ENCODE data around the gene OBSCN. TPM values are rescaled to one million over a fixed set of nuclear protein-coding genes. Genes with fewer than 3 reads are reported as not detected.

OBSCN gene
- total RNA-seq, 1 experiment from 2014 or later = 5.6 TPM

DNA sequence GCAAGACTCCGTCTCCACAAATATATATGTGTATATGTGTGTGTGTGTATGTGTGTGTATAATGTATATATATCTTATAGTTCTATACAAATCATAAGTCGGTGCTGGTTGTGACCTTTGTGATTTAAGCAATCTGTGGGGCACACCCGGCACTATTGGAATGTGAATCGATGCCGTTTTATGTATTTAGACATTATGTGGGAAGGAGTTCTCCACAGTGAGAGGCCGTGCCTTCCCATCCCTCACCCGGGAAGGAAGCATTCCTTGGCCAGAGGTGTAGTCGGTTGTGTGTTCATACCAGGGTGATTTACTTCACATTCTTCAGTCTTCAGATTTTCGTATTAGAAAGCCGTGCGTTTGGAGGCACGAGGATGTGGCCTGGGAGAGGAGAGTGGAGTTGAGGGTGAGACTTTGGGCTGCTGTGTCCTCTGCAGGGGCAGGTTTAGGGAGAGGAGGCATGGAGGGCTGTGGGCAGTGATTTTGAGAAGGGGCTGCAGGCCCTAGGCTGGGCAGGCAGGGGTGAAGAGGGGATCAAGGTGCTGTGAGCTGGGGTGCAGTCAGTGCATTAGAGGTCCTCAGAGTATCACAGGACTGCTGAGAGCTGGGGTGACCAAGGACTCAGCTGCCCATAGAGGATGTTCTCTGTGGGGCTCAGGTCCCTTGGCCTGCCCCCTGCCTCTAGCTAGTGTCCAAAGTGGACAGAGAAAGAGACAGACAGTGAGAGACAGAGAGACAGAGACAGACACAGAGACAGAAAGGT is 141.0 kb downstream of the OBSCN start:
- intact Hi-C loops (cut with micrococcal nuclease; ENCODE audit: unreplicated experiment) = no loop called here
- no TSS peak for BruUV-seq (replicated peaks)
- Mint-ChIP-seq H3K27ac (ENCODE audit: unreplicated experiment) (no peak overlapping the region), H3K27me3 (ENCODE audit: insufficient read depth, unreplicated experiment) (no peaks in the 10 kb centered on the region), H3K36me3 (ENCODE audit: insufficient read depth, unreplicated experiment) (no peaks in the 10 kb centered on the region), H3K4me3 (ENCODE audit: unreplicated experiment) (no peak overlapping the region), H3K4me1 (ENCODE audit: low read depth, unreplicated experiment) (no peaks in the 10 kb centered on the region), H3K9me3 (ENCODE audit: unreplicated experiment) (no peaks in the 10 kb centered on the region)
- no peaks in the 10 kb centered on the region for H3K27me3 ChIP-seq (replicated peaks; ENCODE audit: control insufficient read depth, insufficient read depth, low read length)
- POLR2A ChIA-PET = no interaction called here
- DNase-seq = peak in 1 of 2 experiments; percentile 32
- no peaks in the 10 kb centered on the region for H3K36me3 ChIP-seq (ENCODE audit: control insufficient read depth, insufficient read depth, low read length)
- H3K4me3 ChIP-seq (ENCODE audit: low read depth, low read length) = no peak overlapping the region
- no peaks in the 10 kb centered on the region for H3K9me3 ChIP-seq
- CTCF ChIA-PET = no interaction called here
- no peaks in the 10 kb centered on the region for H3K4me1 ChIP-seq
- TF ChIP-seq, protein P1, sequence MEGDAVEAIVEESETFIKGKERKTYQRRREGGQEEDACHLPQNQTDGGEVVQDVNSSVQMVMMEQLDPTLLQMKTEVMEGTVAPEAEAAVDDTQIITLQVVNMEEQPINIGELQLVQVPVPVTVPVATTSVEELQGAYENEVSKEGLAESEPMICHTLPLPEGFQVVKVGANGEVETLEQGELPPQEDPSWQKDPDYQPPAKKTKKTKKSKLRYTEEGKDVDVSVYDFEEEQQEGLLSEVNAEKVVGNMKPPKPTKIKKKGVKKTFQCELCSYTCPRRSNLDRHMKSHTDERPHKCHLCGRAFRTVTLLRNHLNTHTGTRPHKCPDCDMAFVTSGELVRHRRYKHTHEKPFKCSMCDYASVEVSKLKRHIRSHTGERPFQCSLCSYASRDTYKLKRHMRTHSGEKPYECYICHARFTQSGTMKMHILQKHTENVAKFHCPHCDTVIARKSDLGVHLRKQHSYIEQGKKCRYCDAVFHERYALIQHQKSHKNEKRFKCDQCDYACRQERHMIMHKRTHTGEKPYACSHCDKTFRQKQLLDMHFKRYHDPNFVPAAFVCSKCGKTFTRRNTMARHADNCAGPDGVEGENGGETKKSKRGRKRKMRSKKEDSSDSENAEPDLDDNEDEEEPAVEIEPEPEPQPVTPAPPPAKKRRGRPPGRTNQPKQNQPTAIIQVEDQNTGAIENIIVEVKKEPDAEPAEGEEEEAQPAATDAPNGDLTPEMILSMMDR (IDR thresholded peaks at IDR 0.05; ENCODE audit: insufficient read depth in 1 of 2, low read depth in 1 of 2, low read length in 1 of 2, severe bottlenecking in 1 of 2, unreplicated experiment in 1 of 2) = no peak

DNA sequence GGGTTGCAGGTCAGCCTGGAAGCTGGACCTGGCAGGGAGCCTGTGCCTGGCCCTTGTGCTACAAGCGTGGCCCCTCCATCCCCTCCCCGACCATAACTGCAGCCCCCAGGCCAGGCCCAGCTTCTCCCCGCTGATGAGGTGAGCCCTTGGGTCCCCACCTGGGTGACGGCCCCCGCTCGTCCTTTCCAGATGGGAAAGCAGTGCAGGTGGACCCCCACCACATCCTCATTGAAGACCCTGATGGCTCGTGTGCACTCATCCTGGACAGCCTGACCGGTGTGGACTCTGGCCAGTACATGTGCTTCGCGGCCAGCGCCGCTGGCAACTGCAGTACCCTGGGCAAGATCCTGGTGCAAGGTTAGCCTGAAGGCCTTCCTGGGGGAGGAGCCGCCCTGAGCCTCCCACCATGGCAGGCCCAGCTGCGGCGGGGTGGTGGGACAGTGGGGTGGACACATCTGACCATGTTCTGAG is 141.9 kb downstream of the OBSCN start:
- H3K4me3 ChIP-seq (ENCODE audit: low read depth, low read length) = no peak overlapping the region
- DNase-seq = peak in 1 of 2 experiments; percentile 22
- Mint-ChIP-seq H3K4me1 (ENCODE audit: low read depth, unreplicated experiment) (no peaks in the 10 kb centered on the region), H3K9me3 (ENCODE audit: unreplicated experiment) (no peaks in the 10 kb centered on the region), H3K27me3 (ENCODE audit: insufficient read depth, unreplicated experiment) (no peaks in the 10 kb centered on the region), H3K4me3 (ENCODE audit: unreplicated experiment) (no peak overlapping the region), H3K36me3 (ENCODE audit: insufficient read depth, unreplicated experiment) (no peaks in the 10 kb centered on the region), H3K27ac (ENCODE audit: unreplicated experiment) (no peak overlapping the region)
- no TSS peak for BruUV-seq (replicated peaks)
- no peaks in the 10 kb centered on the region for H3K9me3 ChIP-seq
- H3K36me3 ChIP-seq (ENCODE audit: control insufficient read depth, insufficient read depth, low read length) = no peaks in the 10 kb centered on the region
- no peaks in the 10 kb centered on the region for H3K4me1 ChIP-seq
- intact Hi-C loops (cut with micrococcal nuclease; ENCODE audit: unreplicated experiment) = no loop called here
- no peaks in the 10 kb centered on the region for H3K27me3 ChIP-seq (replicated peaks; ENCODE audit: control insufficient read depth, insufficient read depth, low read length)
- POLR2A ChIA-PET = no interaction called here
- TF ChIP-seq, protein P1 (IDR thresholded peaks at IDR 0.05; ENCODE audit: insufficient read depth in 1 of 2, low read depth in 1 of 2, low read length in 1 of 2, severe bottlenecking in 1 of 2, unreplicated experiment in 1 of 2) = no peak
- CTCF ChIA-PET = no interaction called here

DNA sequence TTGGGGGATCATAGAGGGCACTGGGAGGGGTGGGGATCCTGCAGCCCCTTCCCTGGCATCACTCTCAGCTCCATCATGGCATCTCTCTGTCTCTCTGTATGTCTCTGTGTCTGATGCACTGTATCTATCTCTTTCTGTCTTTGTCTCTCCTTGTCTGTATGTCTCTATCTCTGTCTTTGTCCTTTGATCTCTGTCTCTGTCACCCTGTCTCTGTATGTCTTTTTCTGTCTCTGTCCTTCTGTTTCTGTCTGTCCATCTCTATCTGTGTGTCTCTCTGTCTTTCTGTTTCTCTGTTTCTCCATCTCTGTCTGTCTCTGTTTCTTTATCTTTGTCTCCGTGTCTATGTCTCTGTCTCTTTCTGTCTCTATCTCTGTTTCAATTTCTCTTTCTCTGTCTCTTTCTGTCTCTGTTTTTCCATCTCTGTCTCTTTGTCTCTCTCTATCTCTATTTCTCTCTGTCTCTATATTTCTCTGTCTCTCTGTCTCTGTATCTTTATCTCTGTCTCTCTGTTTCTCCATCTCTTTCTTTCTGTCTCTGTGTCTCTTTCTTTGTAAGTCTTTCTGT is 142.4 kb downstream of the OBSCN start:
- no peaks in the 10 kb centered on the region for H3K9me3 Mint-ChIP-seq (ENCODE audit: unreplicated experiment)
- H3K36me3 ChIP-seq (ENCODE audit: control insufficient read depth, insufficient read depth, low read length) = no peaks in the 10 kb centered on the region
- no peaks in the 10 kb centered on the region for H3K4me1 Mint-ChIP-seq (ENCODE audit: low read depth, unreplicated experiment)
- no peak overlapping the region for H3K4me3 ChIP-seq (ENCODE audit: low read depth, low read length)
- intact Hi-C loops (cut with micrococcal nuclease; ENCODE audit: unreplicated experiment) = no loop called here
- TF ChIP-seq, protein P1 (IDR thresholded peaks at IDR 0.05; ENCODE audit: insufficient read depth in 1 of 2, low read depth in 1 of 2, low read length in 1 of 2, severe bottlenecking in 1 of 2, unreplicated experiment in 1 of 2) = no peak
- ChIA-PET CTCF (no interaction called here), POLR2A (no interaction called here)
- no peaks in the 10 kb centered on the region for H3K9me3 ChIP-seq
- no TSS peak for BruUV-seq (replicated peaks)
- no peak for DNase-seq
- H3K36me3 Mint-ChIP-seq (ENCODE audit: insufficient read depth, unreplicated experiment) = no peaks in the 10 kb centered on the region
- no peaks in the 10 kb centered on the region for H3K4me1 ChIP-seq
- no peaks in the 10 kb centered on the region for H3K27me3 ChIP-seq (replicated peaks; ENCODE audit: control insufficient read depth, insufficient read depth, low read length)
- H3K27me3 Mint-ChIP-seq (ENCODE audit: insufficient read depth, unreplicated experiment) = no peaks in the 10 kb centered on the region
- H3K4me3 Mint-ChIP-seq (ENCODE audit: unreplicated experiment) = no peak overlapping the region
- no peak overlapping the region for H3K27ac Mint-ChIP-seq (ENCODE audit: unreplicated experiment)
